Measurements from ENCODE around the gene SNAPC2.

SNAPC2 gene

DNA sequence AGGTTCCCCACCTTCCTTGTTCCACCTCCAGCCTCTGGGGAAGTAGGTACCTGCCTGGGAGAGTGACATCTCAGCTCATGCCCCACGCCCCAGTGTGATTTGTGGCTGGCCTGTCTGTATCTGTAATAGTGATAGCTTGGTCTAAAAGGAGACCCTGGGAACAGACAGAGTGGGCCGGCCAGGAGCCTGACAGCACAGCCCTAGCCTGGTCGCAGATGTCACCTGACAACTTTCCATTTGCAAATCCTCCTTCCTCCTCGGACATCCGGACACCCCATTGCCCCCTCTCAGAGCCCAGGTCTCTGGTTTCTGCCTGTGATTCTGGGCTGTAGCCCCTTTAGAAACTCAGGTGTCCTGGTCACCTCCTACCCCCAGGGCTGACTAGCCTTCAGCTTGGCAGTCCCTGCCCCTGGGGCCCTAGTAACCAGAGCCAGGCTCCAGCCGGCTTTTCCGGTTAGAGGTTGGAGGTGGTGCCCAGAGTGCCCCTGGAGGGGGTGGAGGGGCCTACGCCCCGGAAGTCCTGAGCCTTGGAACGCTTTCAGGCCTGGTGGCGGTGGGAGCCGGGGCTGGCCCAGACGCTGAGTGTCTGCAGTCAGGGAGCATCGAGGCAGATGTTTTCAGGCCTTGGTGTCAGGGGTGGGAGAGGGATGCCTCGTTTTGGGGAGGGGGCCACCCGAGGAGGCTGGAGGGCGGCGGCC lies 25.4 kb upstream of the SNAPC2 start:
- no peak overlapping the region for H3K4me3 ChIP-seq (ENCODE audit: low read depth, low read length)
- no peak for TF ChIP-seq CTCF (IDR thresholded peaks at IDR 0.05; ENCODE audit: low read depth, low read length, missing control alignments)
- in situ Hi-C loops (cut with HindIII; ENCODE audit: low sequenced_read_pairs) = no loop called here

DNA sequence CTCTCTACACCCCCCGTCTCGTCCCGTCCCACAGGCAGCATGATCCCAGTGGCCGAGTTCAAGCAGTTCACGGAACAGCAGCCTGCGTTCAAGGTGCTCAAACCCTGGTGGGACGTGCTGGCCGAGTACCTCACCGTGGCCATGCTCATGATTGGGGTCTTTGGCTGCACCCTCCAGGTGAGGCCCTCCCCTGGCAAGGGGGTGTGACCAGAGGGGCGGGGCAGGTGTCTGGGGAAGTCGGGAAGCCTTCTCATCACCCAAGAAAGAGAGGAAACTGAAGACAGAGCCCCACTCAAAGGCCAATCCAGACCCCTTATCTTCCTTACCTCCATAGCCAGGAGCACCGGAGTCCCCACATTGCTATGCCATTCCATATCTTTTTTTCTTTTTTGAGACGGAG lies 24.6 kb upstream of the SNAPC2 start:
- no peak for DNase-seq (ENCODE audit: low read depth)
- H3K4me3 ChIP-seq (ENCODE audit: low read depth, low read length) = no peak overlapping the region
- in situ Hi-C loops (cut with HindIII; ENCODE audit: low sequenced_read_pairs) = no loop called here
- TF ChIP-seq CTCF (IDR thresholded peaks at IDR 0.05; ENCODE audit: low read depth, low read length, missing control alignments) = no peak

More for the DNA sequence above, 25.4 kb upstream of the SNAPC2 start:
- no peak for DNase-seq (ENCODE audit: low read depth)

DNA sequence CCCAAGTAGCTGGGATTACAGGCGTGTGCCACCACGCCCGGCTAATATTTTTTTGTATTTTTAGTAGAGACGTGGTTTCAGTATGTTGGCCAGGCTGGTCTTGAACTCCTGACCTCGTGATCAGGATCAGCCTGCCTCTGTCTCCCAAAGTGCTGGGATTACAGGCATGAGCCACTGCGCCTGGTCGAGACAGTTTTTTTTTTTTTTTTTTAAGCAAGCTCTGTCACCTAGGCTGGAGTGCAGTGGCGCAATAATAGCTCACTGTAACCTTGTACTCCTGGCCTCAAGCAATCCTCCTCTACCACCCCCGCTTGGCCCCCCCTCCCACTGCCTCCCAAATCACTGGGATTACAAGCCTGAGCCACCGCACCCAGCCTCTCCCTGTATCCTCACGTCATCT lies 22.8 kb upstream of the SNAPC2 start:
- DNase-seq (ENCODE audit: low read depth) = no peak
- in situ Hi-C loops (cut with HindIII; ENCODE audit: low sequenced_read_pairs) = no loop called here
- TF ChIP-seq CTCF (IDR thresholded peaks at IDR 0.05; ENCODE audit: low read depth, low read length, missing control alignments) = no peak
- no peak overlapping the region for H3K4me3 ChIP-seq (ENCODE audit: low read depth, low read length)

DNA sequence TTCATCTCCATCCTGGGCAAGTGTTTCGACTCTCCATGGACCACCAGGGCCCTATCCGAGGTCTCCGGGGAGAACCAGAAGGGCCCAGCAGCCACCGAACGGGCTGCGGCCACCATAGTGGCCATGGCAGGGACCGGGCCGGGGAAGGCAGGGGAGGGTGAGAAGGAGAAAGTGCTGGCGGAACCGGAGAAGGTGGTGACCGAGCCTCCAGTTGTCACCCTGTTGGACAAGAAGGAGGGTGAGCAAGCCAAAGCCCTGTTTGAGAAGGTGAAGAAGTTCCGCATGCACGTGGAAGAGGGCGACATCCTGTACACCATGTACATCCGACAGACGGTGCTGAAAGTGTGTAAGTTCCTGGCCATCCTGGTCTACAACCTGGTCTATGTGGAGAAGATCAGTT lies 21.2 kb upstream of the SNAPC2 start:
- no peak for TF ChIP-seq CTCF (IDR thresholded peaks at IDR 0.05; ENCODE audit: low read depth, low read length, missing control alignments)
- no peak for DNase-seq (ENCODE audit: low read depth)
- no peak overlapping the region for H3K4me3 ChIP-seq (ENCODE audit: low read depth, low read length)
- in situ Hi-C loops (cut with HindIII; ENCODE audit: low sequenced_read_pairs) = no loop called here

- in situ Hi-C loops (cut with HindIII; ENCODE audit: low sequenced_read_pairs) = no loop called here
- TF ChIP-seq CTCF (IDR thresholded peaks at IDR 0.05; ENCODE audit: low read depth, low read length, missing control alignments) = no peak
Observed at GRCh38 chr19:7899751-7900378, 20.3 kb upstream of the SNAPC2 start.

DNA sequence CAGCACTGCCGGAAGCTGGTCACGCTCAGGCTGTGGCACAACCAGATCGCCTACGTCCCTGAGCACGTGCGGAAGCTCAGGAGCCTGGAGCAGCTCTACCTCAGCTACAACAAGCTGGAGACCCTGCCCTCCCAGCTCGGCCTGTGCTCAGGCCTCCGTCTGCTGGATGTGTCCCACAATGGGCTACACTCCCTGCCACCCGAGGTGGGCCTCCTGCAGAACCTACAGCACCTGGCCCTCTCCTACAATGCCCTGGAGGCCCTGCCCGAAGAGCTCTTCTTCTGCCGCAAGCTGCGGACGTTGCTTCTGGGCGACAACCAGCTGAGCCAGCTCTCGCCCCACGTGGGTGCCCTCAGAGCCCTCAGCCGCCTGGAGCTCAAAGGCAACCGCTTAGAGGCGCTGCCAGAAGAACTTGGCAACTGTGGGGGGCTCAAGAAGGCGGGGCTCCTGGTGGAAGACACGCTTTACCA lies 19.7 kb upstream of the SNAPC2 start:
- H3K4me3 ChIP-seq (ENCODE audit: low read depth, low read length) = no peak overlapping the region
- in situ Hi-C loops (cut with HindIII; ENCODE audit: low sequenced_read_pairs) = no loop called here
- no peak for TF ChIP-seq CTCF (IDR thresholded peaks at IDR 0.05; ENCODE audit: low read depth, low read length, missing control alignments)
- DNase-seq (ENCODE audit: low read depth) = no peak

More at GRCh38 chr19:7899751-7900378, 20.3 kb upstream of the SNAPC2 start:
- no peak overlapping the region for H3K4me3 ChIP-seq (ENCODE audit: low read depth, low read length)
- DNase-seq (ENCODE audit: low read depth) = no peak
